ENCODE results near the gene FYCO1.

Gene FYCO1

DNA sequence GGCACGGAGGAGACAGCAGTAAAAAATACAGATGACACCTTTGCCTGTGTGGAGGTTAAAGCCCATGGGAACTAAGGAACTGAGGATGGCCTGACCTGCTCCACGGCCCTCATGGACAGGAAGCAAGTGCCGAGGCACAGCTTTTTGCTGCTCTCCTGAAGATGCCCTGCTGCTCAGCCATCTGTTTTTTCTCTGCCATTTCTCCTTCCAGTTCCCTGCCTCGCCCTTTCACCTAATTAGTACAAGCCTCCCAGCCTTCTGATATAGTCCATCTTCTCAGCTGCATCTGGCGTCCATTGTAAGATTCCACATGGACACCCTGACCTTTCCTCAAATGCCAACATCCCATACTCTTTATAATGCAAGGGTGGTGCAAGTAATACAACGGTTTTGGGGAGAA lies 64.1 kb downstream of the FYCO1 start:
- H3K4me3 ChIP-seq (replicated peaks; ENCODE audit: low read depth, low read length): no peak overlapping the region
- DNase-seq (ENCODE audit: extremely low read depth, insufficient read length): no peak
- no peak for TF ChIP-seq CTCF (IDR thresholded peaks at IDR 0.05; ENCODE audit: insufficient read depth, low read length, poor library complexity, severe bottlenecking)
- no peaks in the 10 kb centered on the region for H3K27me3 ChIP-seq (replicated peaks; ENCODE audit: control insufficient read depth, insufficient read depth, low read length)
- H3K36me3 ChIP-seq (ENCODE audit: control insufficient read depth, insufficient read depth, low read length): peaks cover 5% of the 10 kb centered on the region

DNA sequence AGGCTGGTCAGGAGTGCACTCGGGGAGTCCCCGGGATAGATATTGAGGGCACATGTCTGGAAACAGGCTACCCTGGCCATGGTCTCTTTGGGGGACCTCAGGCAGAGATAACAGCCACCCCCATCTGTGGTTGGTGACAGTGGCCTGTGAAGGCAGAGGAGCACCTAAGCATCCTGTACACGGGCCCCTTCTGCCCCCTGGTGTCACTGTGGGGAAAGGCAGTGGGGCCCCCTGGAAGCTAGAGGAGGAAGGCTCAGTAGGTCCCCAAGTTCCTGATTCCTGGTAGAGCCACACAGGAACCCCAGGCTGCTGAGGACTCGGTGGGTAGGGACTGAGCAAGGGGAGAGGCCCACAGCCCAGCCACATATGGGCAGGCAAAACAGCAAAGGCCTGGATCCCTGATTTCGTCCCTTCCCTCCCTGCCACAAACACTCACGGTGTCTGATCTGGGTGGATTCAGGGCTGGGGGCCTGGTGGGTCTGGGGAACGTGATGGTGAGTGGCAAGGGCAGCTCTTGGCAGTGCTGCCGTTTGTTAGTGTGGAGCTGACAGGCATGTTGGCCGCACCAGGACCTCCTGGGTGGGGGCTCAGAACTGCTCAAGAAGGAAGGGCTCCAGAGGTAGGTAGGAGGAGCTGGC lies 66.5 kb downstream of the FYCO1 start:
- peak; percentile 51 for DNase-seq (ENCODE audit: extremely low read depth, insufficient read length)
- peak; percentile 96 for TF ChIP-seq CTCF (IDR thresholded peaks at IDR 0.05; ENCODE audit: insufficient read depth, low read length, poor library complexity, severe bottlenecking)
- Histone ChIP-seq H3K4me3 (replicated peaks; ENCODE audit: low read depth, low read length) (no peak overlapping the region), H3K27me3 (replicated peaks; ENCODE audit: control insufficient read depth, insufficient read depth, low read length) (no peaks in the 10 kb centered on the region), H3K36me3 (ENCODE audit: control insufficient read depth, insufficient read depth, low read length) (peaks cover 5% of the 10 kb centered on the region)

- DNase-seq (ENCODE audit: extremely low read depth, insufficient read length): no peak
- Histone ChIP-seq H3K27me3 (replicated peaks; ENCODE audit: control insufficient read depth, insufficient read depth, low read length) (no peaks in the 10 kb centered on the region), H3K36me3 (ENCODE audit: control insufficient read depth, insufficient read depth, low read length) (peaks cover 5% of the 10 kb centered on the region), H3K4me3 (replicated peaks; ENCODE audit: low read depth, low read length) (no peak overlapping the region)
- no peak for TF ChIP-seq CTCF (IDR thresholded peaks at IDR 0.05; ENCODE audit: insufficient read depth, low read length, poor library complexity, severe bottlenecking)
Observed at GRCh38 chr3:45927881-45928280, 67.7 kb downstream of the FYCO1 start.

DNA sequence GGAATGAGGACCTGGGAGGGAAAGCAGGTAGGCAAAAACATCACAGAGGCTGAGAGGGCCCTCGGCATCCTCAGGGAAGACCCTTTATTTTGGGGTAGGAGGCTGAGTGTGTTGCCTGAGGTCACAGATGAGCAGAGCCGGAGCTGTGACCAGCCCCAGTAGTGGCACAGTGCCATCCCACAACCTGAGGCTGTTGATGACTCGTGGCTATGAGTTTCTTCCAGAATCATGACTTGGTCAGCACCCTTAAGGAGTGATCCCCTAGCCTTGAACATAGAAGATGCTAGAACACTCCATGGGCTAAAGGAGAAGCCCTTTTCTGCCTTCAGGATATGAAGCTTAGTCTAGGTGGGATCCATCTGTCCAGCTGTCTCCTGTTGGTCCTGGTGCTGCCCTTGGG lies 71.9 kb downstream of the FYCO1 start:
- Histone ChIP-seq H3K4me3 (replicated peaks; ENCODE audit: low read depth, low read length) (no peak overlapping the region), H3K27me3 (replicated peaks; ENCODE audit: control insufficient read depth, insufficient read depth, low read length) (no peaks in the 10 kb centered on the region), H3K36me3 (ENCODE audit: control insufficient read depth, insufficient read depth, low read length) (peaks cover 5% of the 10 kb centered on the region)
- DNase-seq (ENCODE audit: extremely low read depth, insufficient read length): no peak
- no peak for TF ChIP-seq CTCF (IDR thresholded peaks at IDR 0.05; ENCODE audit: insufficient read depth, low read length, poor library complexity, severe bottlenecking)

DNA sequence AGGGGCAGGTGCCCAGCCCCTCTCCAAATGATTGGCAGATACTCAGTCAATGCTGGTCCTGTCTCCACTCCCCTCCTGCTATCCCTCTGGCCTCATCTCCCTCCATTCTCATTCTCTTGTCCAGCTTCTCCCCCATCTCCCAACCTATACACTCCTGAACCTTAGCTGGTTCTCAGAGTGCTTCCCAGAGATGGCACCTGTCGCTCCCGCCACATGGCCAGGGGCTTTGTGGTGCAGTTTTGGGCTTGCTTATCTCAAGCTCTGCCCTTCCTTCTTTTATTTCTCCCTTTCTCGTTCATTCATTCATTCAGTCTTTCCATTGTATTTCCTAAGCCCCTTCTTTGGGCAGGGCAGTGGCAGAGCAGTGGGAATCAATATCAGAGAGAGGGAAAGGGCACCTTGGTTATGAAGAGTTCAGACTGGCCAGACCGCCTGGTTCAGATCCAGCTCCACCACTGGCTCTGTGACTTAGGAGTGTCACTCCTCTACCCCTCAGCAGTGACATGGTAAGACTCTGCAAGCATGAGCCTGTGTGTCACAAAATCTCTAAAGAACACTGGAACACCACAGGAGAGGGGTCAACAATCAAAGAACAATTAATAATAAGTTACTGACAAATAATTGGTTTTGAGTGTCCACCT lies 72.6 kb downstream of the FYCO1 start:
- DNase-seq (ENCODE audit: extremely low read depth, insufficient read length): no peak
- Histone ChIP-seq H3K4me3 (replicated peaks; ENCODE audit: low read depth, low read length) (no peak overlapping the region), H3K36me3 (ENCODE audit: control insufficient read depth, insufficient read depth, low read length) (peaks cover 5% of the 10 kb centered on the region), H3K27me3 (replicated peaks; ENCODE audit: control insufficient read depth, insufficient read depth, low read length) (no peaks in the 10 kb centered on the region)
- no peak for TF ChIP-seq CTCF (IDR thresholded peaks at IDR 0.05; ENCODE audit: insufficient read depth, low read length, poor library complexity, severe bottlenecking)

- H3K27me3 ChIP-seq (replicated peaks; ENCODE audit: control insufficient read depth, insufficient read depth, low read length): no peaks in the 10 kb centered on the region
- no peak overlapping the region for H3K4me3 ChIP-seq (replicated peaks; ENCODE audit: low read depth, low read length)
- peaks cover 4% of the 10 kb centered on the region for H3K36me3 ChIP-seq (ENCODE audit: control insufficient read depth, insufficient read depth, low read length)
- no peak for TF ChIP-seq CTCF (IDR thresholded peaks at IDR 0.05; ENCODE audit: insufficient read depth, low read length, poor library complexity, severe bottlenecking)
- DNase-seq (ENCODE audit: extremely low read depth, insufficient read length): no peak
Observed at GRCh38 chr3:45922039-45922326, 73.6 kb downstream of the FYCO1 start.
